A549 (cell line): ENCODE results near the gene VSNL1. TPM values are rescaled to one million over a fixed set of nuclear protein-coding genes. Genes with fewer than 3 reads are reported as not detected.
A peak's percentile ranks its signal among the peaks of the same experiment; 100 is the strongest.

Experiments used
- ATAC-seq, 2 experiments: fragments of 200-7000 bp in 1 of 2; fragments of >200 bp in 1 of 2; cut with Nextera tagmentation in 1 of 2; cut with Tn5 transposase in 1 of 2; 3 replicates each; pipeline versions ENCODE4 v1.8.0 to v1.9.1; 2018 to 2020; ENCODE audit warnings: mild to moderate bottlenecking in 1 of 2, moderate library complexity in 1 of 2
- CTCF ChIA-PET: fragments of 300-600 bp; sonication (Branson Sonifier 250); formaldehyde crosslinking; extraction: SDS; loops from one replicate; lab custom pipeline; 2021; ENCODE audit warnings: antibody characterized with exemption, inconsistent platforms; lab: Yijun Ruan, JAX
- POLR2A ChIA-PET: fragments of 350-600 bp; formaldehyde crosslinking; extraction: SDS; loops from one replicate; lab custom pipeline; 2021; ENCODE audit warnings: antibody characterized with exemption, inconsistent platforms; lab: Yijun Ruan, JAX
- DNase-seq, 2 experiments: peaks; one replicate each; pipeline versions ENCODE4 v3.0.0 to v3.0.0-alpha.2; 2011 to 2016; ENCODE audit warnings: low read depth in 1 of 2, low spot score in 1 of 2
- FAIRE-seq: peaks from 2 replicates; lab custom pipeline; 2011; peaks lifted over from hg19 to GRCh38; lab: Jason Lieb, UNC
- H3K27ac ChIP-seq, 2 experiments: fragments of >200 bp; sonication (Bioruptor Twin); formaldehyde crosslinking; 3 replicates each; pipeline ENCODE4 v1.5.1; 2016 to 2017
- H3K4me1 ChIP-seq: fragments of >200 bp; sonication (Bioruptor Twin); formaldehyde crosslinking; 3 replicates; pipeline ENCODE4 v1.6.1; 2016
- H3K4me2 ChIP-seq: fragments of >200 bp; sonication (Bioruptor Twin); formaldehyde crosslinking; 3 replicates; pipeline ENCODE4 v1.6.1; 2016
- H3K4me3 ChIP-seq: fragments of >200 bp; sonication (Bioruptor Twin); formaldehyde crosslinking; 3 replicates; pipeline ENCODE4 v1.5.1; 2016
- H3K9me3 ChIP-seq: fragments of >200 bp; sonication (Bioruptor Twin); formaldehyde crosslinking; 3 replicates; pipeline ENCODE4 v1.6.1; 2016
- CHD2 ChIP-seq: fragments of 150-350 bp; IDR thresholded peaks from 2 replicates; pipeline ENCODE4 v1.6.1; 2014; ENCODE audit warnings: low read length; ENCODE audit not compliant: partially characterized antibody
- EHMT2 ChIP-seq: fragments of 200-600 bp; sonication (generic); IDR thresholded peaks from 2 replicates; pipeline ENCODE4 v1.6.1; 2016; ENCODE audit warnings: antibody characterized with exemption, low read depth, mild to moderate bottlenecking, moderate library complexity
- FOSB ChIP-seq: fragments of 250-450 bp; sonication (Bioruptor Pico); IDR thresholded peaks from 2 replicates; pipeline ENCODE4 v1.5.0; 2020; ENCODE audit warnings: mild to moderate bottlenecking, moderate library complexity
- HOXB13 ChIP-seq: fragments of 250-450 bp; sonication (Bioruptor Pico); IDR thresholded peaks from 2 replicates; pipeline ENCODE4 v1.5.0; 2020; ENCODE audit warnings: low read depth, mild to moderate bottlenecking, moderate library complexity
- JUN ChIP-seq, 2 experiments: fragments of >200 bp; sonication (Bioruptor Twin); formaldehyde crosslinking; IDR thresholded peaks; 2 replicates in 1 of 2; 3 replicates in 1 of 2; pipeline ENCODE4 v1.6.1; 2016 to 2017
- KDM1A ChIP-seq: fragments of 200-600 bp; sonication (generic); IDR thresholded peaks from 2 replicates; pipeline ENCODE4 v1.6.1; 2016; ENCODE audit warnings: low read depth, mild to moderate bottlenecking
- KDM5A ChIP-seq: fragments of 200-600 bp; sonication (generic); IDR thresholded peaks from 2 replicates; pipeline ENCODE4 v1.6.1; 2016; ENCODE audit warnings: antibody characterized with exemption, mild to moderate bottlenecking
- MAZ ChIP-seq: fragments of 150-350 bp; IDR thresholded peaks from 2 replicates; pipeline ENCODE4 v1.6.1; 2014; ENCODE audit warnings: antibody characterized with exemption, low read depth, low read length, borderline replicate concordance
- RARB ChIP-seq: fragments of 250-450 bp; sonication (Bioruptor Pico); IDR thresholded peaks from 2 replicates; pipeline ENCODE4 v1.8.0; 2021; ENCODE audit warnings: mild to moderate bottlenecking, moderate library complexity
- RCOR1 ChIP-seq: fragments of 150-350 bp; IDR thresholded peaks from 2 replicates; pipeline ENCODE4 v1.6.1; 2014; ENCODE audit warnings: antibody characterized with exemption, low read length, low read depth
- RFX5 ChIP-seq: fragments of 450-650 bp; IDR thresholded peaks from 2 replicates; pipeline ENCODE4 v1.7.1; 2014; ENCODE audit warnings: antibody characterized with exemption, mild to moderate bottlenecking, moderate library complexity
- RNF2 ChIP-seq: fragments of 200-600 bp; sonication (generic); IDR thresholded peaks from 2 replicates; pipeline ENCODE4 v1.6.1; 2016; ENCODE audit warnings: low read depth, mild to moderate bottlenecking, antibody characterized with exemption, moderate library complexity, borderline replicate concordance
- SMC3 ChIP-seq: fragments of >200 bp; sonication (Bioruptor Twin); formaldehyde crosslinking; IDR thresholded peaks from 3 replicates; pipeline ENCODE4 v1.6.1; 2018; ENCODE audit warnings: inconsistent platforms
- TP53 ChIP-seq: fragments of 250-450 bp; sonication (Bioruptor Pico); IDR thresholded peaks from 2 replicates; pipeline ENCODE4 v1.5.0; 2021; ENCODE audit warnings: mild to moderate bottlenecking, moderate library complexity
- ZC3H11A ChIP-seq: fragments of 450-650 bp; IDR thresholded peaks from 2 replicates; pipeline ENCODE4 v1.6.1; 2014; ENCODE audit warnings: antibody characterized with exemption, mild to moderate bottlenecking
- ZNF302 ChIP-seq: fragments of 250-450 bp; sonication (Bioruptor Pico); IDR thresholded peaks from 2 replicates; pipeline ENCODE4 v1.9.0; 2021; ENCODE audit warnings: inconsistent platforms, mild to moderate bottlenecking, moderate library complexity
- ZSCAN20 ChIP-seq: fragments of 250-450 bp; sonication (Bioruptor Pico); IDR thresholded peaks from 2 replicates; pipeline ENCODE4 v1.8.0; 2022; ENCODE audit warnings: mild to moderate bottlenecking, moderate library complexity
- WGBS: methylation state at CpG from one replicate; pipeline ENCODE4 v1.1.6; 2017; ENCODE audit errors: missing lambda C conversion rate; 5-methylcytosine and 5-hydroxymethylcytosine counted together
- polyA plus RNA-seq, 4 experiments: library from polyadenylated mRNA; depleted of rRNA in 3 of 4; stranded (reverse); fragments of >200 nt; fragmentation: RNase III in 1 of 4; extraction: RNeasy Plus Mini Kit Qiagen cat#74134 plus additional on column Dnase treatment in 1 of 4; gene quantifications; 2 replicates in 3 of 4; 3 replicates in 1 of 4; pipeline ENCODE4 v1.2.3, GENCODE V29; 2011 to 2017
- TF ChIP-seq, protein P1 (sequence below): fragments of 250-450 bp; sonication (Bioruptor Pico); IDR thresholded peaks from 2 replicates; pipeline ENCODE4 v1.5.0; 2021; ENCODE audit warnings: mild to moderate bottlenecking, moderate library complexity, borderline replicate concordance
- TF ChIP-seq, protein P2 (sequence below): fragments of >200 bp; sonication (Bioruptor Twin); formaldehyde crosslinking; IDR thresholded peaks from 3 replicates; pipeline ENCODE4 v1.5.1; 2016
- TF ChIP-seq, protein P3 (sequence below): IDR thresholded peaks from 2 replicates; pipeline ENCODE4 v1.6.1; 2012; ENCODE audit warnings: low read depth, borderline replicate concordance
- TF ChIP-seq, protein P4 (sequence below): fragments of 450-650 bp; IDR thresholded peaks from 2 replicates; pipeline ENCODE4 v1.6.1; 2014; ENCODE audit warnings: antibody characterized with exemption
- TF ChIP-seq, protein P5 (sequence below): fragments of 250-450 bp; sonication (Bioruptor Pico); IDR thresholded peaks from 2 replicates; pipeline ENCODE4 v1.5.0; 2020; ENCODE audit warnings: low read depth, mild to moderate bottlenecking, moderate library complexity
- TF ChIP-seq, protein P6 (sequence below): fragments of 150-350 bp; IDR thresholded peaks from 2 replicates; pipeline ENCODE4 v1.6.1; 2014; ENCODE audit warnings: low read depth, mild to moderate bottlenecking, low read length
- TF ChIP-seq, protein P7 (sequence below): fragments of >200 bp; sonication (Bioruptor Twin); formaldehyde crosslinking; IDR thresholded peaks from 2 replicates; pipeline ENCODE4 v1.6.1; 2016

VSNL1 gene
- polyA plus RNA-seq, 2 of the 4 experiments (the other 2 are of a cell fraction), result not detected

DNA sequence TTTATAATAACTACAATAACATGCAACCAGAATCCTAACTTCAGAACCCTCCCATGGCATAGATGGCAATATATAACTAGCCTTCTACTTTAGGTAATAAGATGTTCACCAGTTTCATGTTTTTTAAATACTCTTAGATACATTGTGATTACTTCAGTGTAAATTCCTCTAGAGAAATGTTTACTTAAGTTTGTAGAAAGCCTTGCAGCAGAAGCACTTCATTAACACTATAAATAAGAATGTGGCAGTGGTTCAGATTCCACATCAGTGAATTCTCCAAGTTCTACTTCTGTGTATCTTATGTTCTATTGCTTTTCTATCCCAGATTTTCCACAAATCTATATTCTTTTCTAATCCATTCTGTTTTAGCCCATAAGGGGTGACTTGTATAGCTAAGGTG is 21.0 kb upstream of the VSNL1 start:
- TF ChIP-seq ZSCAN20 (CRISPR knock-in tag), result no peak
- no peak for TF ChIP-seq ZNF302 (CRISPR knock-in tag)
- TF ChIP-seq, protein P1, sequence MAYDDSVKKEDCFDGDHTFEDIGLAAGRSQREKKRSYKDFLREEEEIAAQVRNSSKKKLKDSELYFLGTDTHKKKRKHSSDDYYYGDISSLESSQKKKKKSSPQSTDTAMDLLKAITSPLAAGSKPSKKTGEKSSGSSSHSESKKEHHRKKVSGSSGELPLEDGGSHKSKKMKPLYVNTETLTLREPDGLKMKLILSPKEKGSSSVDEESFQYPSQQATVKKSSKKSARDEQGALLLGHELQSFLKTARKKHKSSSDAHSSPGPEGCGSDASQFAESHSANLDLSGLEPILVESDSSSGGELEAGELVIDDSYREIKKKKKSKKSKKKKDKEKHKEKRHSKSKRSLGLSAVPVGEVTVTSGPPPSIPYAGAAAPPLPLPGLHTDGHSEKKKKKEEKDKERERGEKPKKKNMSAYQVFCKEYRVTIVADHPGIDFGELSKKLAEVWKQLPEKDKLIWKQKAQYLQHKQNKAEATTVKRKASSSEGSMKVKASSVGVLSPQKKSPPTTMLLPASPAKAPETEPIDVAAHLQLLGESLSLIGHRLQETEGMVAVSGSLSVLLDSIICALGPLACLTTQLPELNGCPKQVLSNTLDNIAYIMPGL, result no peak
- TF ChIP-seq KDM1A, result no peak
- no peak for TF ChIP-seq EHMT2
- no peak for TF ChIP-seq RNF2
- TF ChIP-seq MAZ, result no peak
- TF ChIP-seq, protein P2, sequence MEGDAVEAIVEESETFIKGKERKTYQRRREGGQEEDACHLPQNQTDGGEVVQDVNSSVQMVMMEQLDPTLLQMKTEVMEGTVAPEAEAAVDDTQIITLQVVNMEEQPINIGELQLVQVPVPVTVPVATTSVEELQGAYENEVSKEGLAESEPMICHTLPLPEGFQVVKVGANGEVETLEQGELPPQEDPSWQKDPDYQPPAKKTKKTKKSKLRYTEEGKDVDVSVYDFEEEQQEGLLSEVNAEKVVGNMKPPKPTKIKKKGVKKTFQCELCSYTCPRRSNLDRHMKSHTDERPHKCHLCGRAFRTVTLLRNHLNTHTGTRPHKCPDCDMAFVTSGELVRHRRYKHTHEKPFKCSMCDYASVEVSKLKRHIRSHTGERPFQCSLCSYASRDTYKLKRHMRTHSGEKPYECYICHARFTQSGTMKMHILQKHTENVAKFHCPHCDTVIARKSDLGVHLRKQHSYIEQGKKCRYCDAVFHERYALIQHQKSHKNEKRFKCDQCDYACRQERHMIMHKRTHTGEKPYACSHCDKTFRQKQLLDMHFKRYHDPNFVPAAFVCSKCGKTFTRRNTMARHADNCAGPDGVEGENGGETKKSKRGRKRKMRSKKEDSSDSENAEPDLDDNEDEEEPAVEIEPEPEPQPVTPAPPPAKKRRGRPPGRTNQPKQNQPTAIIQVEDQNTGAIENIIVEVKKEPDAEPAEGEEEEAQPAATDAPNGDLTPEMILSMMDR, result no peak
- TF ChIP-seq ZC3H11A, result no peak
- no peak for TF ChIP-seq TP53
- no peak for TF ChIP-seq RARB
- TF ChIP-seq, protein P3, sequence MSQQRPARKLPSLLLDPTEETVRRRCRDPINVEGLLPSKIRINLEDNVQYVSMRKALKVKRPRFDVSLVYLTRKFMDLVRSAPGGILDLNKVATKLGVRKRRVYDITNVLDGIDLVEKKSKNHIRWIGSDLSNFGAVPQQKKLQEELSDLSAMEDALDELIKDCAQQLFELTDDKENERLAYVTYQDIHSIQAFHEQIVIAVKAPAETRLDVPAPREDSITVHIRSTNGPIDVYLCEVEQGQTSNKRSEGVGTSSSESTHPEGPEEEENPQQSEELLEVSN, result no peak
- TF ChIP-seq, all 56 proteins: peak for 0
- FAIRE-seq, result no peak
- DNase-seq, result no peak
- ChIA-PET POLR2A (no interaction called here), CTCF (no interaction called here)
- no peak overlapping the region for H3K27ac ChIP-seq
- no peaks in the 10 kb centered on the region for H3K4me1 ChIP-seq
- no peak for ATAC-seq
- H3K9me3 ChIP-seq, result no peaks in the 10 kb centered on the region
- no peak overlapping the region for H3K4me2 ChIP-seq
- no peak overlapping the region for H3K4me3 ChIP-seq

DNA sequence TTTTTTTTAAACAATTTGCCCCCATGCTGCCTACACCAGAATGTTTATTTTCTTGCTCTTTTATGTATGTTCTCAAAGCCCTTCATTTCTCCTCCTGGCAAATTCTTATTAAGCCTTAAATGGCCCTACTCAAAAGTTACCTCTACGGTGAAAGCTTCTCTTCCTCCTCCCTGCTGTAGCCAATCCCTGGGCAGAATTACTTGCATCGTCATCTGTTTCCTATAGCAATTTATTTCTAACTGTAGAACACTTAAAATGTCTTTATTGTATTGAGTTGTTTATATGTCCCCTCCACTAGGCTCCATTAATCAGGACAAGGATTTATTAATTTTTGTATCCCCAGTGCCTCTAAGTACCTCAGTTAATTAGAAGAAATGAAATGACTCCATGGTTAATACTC is 19.7 kb upstream of the VSNL1 start:
- Histone ChIP-seq H3K4me2 (no peak overlapping the region), H3K27ac (no peak overlapping the region), H3K4me1 (no peaks in the 10 kb centered on the region), H3K4me3 (no peak overlapping the region), H3K9me3 (no peaks in the 10 kb centered on the region)
- CTCF ChIA-PET, result no interaction called here
- FAIRE-seq (no peak), ATAC-seq (peak in 1 of 2 experiments; percentile 24; a peak in 1 of 6 replicates), DNase-seq (no peak)
- POLR2A ChIA-PET, result no interaction called here
- TF ChIP-seq, protein P4, sequence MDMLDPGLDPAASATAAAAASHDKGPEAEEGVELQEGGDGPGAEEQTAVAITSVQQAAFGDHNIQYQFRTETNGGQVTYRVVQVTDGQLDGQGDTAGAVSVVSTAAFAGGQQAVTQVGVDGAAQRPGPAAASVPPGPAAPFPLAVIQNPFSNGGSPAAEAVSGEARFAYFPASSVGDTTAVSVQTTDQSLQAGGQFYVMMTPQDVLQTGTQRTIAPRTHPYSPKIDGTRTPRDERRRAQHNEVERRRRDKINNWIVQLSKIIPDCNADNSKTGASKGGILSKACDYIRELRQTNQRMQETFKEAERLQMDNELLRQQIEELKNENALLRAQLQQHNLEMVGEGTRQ, result no peak
- TF ChIP-seq RFX5, result peak; percentile 96
- WGBS, result 29% methylated on average over 2 of the region's 2 CpGs

DNA sequence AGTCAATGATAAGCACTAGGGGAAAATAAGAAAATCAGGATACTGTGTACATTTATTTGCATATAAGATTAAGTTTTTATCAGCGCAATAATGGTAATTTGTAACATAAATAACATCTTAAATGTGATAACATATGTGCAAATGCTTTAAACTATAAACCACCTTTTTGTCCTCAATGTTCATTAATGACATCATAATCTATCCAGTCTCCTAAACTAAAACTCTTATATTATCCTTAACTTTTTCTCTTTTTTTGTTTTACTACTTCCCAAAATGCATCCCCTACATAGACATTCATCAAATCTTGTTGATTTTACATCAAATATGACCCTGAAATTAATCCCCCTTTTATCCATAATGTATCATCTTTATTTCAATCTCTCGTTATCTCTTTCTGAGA is 18.9 kb upstream of the VSNL1 start:
- ChIA-PET POLR2A (no interaction called here), CTCF (no interaction called here)
- WGBS, result 24% methylated on average over 2 of the region's 2 CpGs
- Histone ChIP-seq H3K27ac (no peak overlapping the region), H3K4me3 (no peak overlapping the region), H3K4me2 (no peak overlapping the region), H3K9me3 (no peaks in the 10 kb centered on the region), H3K4me1 (no peaks in the 10 kb centered on the region)
- no peak for FAIRE-seq
- DNase-seq, result no peak
- ATAC-seq, result no peak
- TF ChIP-seq RCOR1 (no peak), CHD2 (no peak), KDM5A (no peak), JUN (IDR thresholded peaks at IDR 0.05) (no peak), FOSB (CRISPR knock-in tag) (no peak), SMC3 (no peak), HOXB13 (CRISPR knock-in tag) (no peak)
- TF ChIP-seq, protein P5, sequence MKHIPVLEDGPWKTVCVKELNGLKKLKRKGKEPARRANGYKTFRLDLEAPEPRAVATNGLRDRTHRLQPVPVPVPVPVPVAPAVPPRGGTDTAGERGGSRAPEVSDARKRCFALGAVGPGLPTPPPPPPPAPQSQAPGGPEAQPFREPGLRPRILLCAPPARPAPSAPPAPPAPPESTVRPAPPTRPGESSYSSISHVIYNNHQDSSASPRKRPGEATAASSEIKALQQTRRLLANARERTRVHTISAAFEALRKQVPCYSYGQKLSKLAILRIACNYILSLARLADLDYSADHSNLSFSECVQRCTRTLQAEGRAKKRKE, result no peak
- TF ChIP-seq, protein P2, result no peak
- TF ChIP-seq, protein P6, sequence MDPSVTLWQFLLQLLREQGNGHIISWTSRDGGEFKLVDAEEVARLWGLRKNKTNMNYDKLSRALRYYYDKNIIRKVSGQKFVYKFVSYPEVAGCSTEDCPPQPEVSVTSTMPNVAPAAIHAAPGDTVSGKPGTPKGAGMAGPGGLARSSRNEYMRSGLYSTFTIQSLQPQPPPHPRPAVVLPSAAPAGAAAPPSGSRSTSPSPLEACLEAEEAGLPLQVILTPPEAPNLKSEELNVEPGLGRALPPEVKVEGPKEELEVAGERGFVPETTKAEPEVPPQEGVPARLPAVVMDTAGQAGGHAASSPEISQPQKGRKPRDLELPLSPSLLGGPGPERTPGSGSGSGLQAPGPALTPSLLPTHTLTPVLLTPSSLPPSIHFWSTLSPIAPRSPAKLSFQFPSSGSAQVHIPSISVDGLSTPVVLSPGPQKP, result no peak
- TF ChIP-seq, protein P7, sequence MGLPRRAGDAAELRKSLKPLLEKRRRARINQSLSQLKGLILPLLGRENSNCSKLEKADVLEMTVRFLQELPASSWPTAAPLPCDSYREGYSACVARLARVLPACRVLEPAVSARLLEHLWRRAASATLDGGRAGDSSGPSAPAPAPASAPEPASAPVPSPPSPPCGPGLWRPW, result no peak
- TF ChIP-seq, protein P4, result no peak
